Measurements from ENCODE around the gene CRACR2B.

GRCh38 chr11:788009-788640 lies 39.6 kb upstream of the CRACR2B start:
- no peak for TF ChIP-seq SIN3A (IDR thresholded peaks at IDR 0.05; ENCODE audit: borderline replicate concordance, insufficient read depth, low read depth, low read length)
- TF ChIP-seq, protein P1, sequence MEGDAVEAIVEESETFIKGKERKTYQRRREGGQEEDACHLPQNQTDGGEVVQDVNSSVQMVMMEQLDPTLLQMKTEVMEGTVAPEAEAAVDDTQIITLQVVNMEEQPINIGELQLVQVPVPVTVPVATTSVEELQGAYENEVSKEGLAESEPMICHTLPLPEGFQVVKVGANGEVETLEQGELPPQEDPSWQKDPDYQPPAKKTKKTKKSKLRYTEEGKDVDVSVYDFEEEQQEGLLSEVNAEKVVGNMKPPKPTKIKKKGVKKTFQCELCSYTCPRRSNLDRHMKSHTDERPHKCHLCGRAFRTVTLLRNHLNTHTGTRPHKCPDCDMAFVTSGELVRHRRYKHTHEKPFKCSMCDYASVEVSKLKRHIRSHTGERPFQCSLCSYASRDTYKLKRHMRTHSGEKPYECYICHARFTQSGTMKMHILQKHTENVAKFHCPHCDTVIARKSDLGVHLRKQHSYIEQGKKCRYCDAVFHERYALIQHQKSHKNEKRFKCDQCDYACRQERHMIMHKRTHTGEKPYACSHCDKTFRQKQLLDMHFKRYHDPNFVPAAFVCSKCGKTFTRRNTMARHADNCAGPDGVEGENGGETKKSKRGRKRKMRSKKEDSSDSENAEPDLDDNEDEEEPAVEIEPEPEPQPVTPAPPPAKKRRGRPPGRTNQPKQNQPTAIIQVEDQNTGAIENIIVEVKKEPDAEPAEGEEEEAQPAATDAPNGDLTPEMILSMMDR (IDR thresholded peaks at IDR 0.05) = no peak

Measured in Panc1 (cell line).